Cortex of kidney (tissue), 1 donor: ENCODE measurements around the gene IRAK2.

Experiments
- DNase-seq: peaks from one replicate; lab custom pipeline; 2025; lab: John Stamatoyannopoulos, UW

The IRAK2 gene

GRCh38 chr3:10285272-10286132 lies 120.8 kb downstream of the IRAK2 start:
- no peak for DNase-seq

- no peak for DNase-seq
Observed at GRCh38 chr3:10286133-10286524, 121.4 kb downstream of the IRAK2 start.

DNA sequence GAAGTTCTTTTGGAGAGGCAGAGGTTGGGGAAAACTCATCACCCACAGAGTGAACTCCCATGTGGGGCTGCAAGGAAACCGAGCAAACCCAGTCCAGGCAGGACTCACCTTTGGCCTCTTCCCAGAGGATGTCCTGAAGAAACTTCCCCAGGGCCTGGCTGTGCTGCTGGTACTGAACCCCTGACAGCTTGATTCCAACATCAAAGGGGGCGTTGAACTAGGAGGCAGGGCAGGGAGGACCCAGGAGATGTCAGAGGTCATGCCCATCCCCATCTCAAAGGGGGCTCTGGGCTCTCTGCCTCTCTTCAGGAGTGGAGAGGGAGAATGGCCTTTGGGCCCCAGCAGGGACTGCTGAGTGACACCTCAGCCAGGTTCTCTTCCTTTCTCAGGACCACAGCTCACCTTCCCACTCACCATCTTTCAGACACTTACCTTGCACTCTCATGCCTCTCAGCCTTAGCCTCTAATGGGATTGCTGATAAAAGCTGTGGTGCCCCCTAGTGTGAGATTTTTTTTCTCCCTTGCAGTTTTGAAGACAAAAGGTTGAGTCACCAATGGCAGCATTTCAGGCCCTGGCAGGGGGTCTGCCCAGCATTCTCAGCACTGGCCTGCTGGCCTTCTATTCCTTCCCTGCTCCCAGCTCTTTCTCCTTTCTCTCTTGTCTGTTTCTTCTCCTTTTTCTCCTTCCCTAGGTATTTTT lies 122.0 kb downstream of the IRAK2 start:
- DNase-seq: no peak

GRCh38 chr3:10287936-10288574 lies 123.3 kb downstream of the IRAK2 start:
- no peak for DNase-seq

DNA sequence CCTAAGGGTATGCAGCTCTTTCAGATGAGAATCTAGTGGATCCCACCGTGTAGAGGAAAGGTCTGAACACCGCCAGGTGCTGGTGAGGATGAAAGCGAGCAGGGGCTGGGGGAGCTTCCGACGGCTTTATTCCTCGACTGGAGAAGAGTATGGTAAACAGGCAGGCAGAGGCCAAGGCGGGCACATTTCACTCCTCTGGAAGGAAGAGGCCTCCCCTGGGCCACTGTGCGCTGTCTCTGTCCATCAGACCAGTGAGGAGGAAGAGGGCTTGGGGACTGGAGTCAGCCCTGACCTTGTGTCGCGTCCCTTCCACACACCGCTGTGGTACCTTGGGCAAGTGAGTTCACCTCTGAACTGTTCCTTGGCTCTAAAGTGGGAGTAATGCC lies 123.8 kb downstream of the IRAK2 start:
- no peak for DNase-seq

DNA sequence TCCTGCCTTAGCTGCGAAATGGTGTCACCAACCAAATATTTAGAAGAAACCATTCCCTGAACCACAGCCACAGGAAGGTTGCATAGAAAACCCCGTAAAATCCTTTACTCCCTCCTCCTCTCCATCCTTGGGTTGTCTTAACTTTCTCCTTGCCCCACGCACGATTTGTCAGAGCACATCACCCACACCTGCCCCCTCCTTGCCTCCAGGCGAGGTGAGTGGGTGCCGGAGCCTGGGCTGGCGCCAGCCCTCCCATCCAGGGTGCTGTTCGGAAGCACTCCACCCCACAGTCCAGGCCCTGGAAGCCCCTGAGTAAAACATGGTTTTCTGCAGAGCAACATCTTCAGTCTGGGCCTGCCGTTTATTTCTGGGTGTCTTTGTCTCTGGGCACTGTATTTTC lies 124.4 kb downstream of the IRAK2 start:
- no peak for DNase-seq

DNA sequence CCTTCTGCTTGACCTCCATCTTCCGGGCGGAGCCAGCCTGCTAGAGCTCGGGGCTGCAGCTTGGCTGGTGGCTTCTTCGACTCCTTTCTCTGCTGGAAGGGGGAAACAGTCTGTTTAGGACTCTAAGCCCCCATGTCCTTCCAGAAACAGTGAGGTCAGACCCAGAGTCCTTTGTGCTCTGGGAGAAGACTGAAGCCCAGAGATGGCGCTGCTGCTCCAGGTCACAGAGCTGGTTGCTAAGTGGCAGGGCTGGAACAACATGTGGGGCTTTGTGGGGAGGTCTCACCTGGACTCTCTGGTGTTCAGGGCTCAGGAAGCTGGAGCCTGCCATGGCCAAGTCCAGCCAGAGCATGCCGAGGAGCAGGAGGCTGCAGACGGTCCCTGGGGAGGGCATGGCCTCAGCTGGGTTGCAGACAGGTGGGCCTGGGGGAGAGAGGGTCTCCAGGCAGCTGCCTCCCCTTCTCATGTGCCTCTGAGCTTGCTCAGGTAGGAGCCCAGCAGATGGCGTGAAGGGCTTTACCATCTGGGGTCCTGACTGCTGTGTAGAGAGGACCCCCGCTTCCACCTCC lies 125.2 kb downstream of the IRAK2 start:
- no peak for DNase-seq

GRCh38 chr3:10290481-10291176 lies 125.9 kb downstream of the IRAK2 start:
- DNase-seq: no peak

DNA sequence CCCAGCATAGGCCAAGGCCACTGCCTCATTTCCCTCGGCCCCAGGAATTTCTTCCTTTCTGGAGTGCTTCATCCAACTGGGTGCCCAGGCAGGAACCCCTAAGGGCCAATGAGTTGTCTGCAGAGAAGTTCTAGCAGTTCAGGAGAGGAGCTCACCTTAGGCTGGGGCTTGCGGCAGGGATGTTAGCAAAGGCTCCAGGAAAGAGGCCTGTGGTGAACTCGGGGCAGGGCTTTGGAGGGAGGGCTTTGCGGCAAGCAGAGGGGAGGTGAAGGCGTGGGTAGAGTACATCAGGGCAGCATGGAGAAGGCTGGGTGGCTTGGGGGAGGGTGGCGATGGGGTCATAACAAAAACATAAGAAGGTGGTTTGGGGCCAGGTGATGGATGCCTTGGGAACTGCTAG lies 126.9 kb downstream of the IRAK2 start:
- no peak for DNase-seq

GRCh38 chr3:10292505-10293419 lies 128.0 kb downstream of the IRAK2 start, which contains the start of gene GHRL:
GHRL (minus strand) TSS chr3:10292947; CDS start chr3:10290180, 2,767 bp downstream.
- no peak for DNase-seq
